H1 (cell line): ENCODE measurements around the gene BEAN1. TPM values are rescaled to one million over a fixed set of nuclear protein-coding genes. Genes with fewer than 3 reads are reported as not detected.

Source experiments
- CTCF ChIA-PET: fragments of 300-600 bp; sonication (Branson Sonifier 250); formaldehyde crosslinking; loops from one replicate; lab custom pipeline; 2021; ENCODE audit not compliant: partially characterized antibody; lab: Charles Lee
- POLR2A ChIA-PET: fragments of 300-600 bp; sonication (Branson Sonifier 250); formaldehyde crosslinking; loops from one replicate; lab custom pipeline; 2021; ENCODE audit warnings: inconsistent platforms; ENCODE audit not compliant: partially characterized antibody; lab: Charles Lee
- DNase-seq, 2 experiments: peaks; one replicate each; pipeline versions ENCODE4 v3.0.0 to v3.0.0-alpha.2; 2010 to 2022; ENCODE audit warnings: low spot score in 2 of 2, low read depth in 1 of 2, mixed read lengths in 1 of 2
- FAIRE-seq: peaks from 2 replicates; lab custom pipeline; 2011; peaks lifted over from hg19 to GRCh38; lab: Jason Lieb, UNC
- H2AFZ ChIP-seq: 2 replicates; pipeline ENCODE4 v1.8.1; 2012; ENCODE audit warnings: low read length, inconsistent platforms
- H2AK5ac ChIP-seq: 2 replicates; pipeline ENCODE4 v1.6.1; 2013; ENCODE audit warnings: low read depth, low read length
- H2BK120ac ChIP-seq: replicated peaks from 2 replicates; pipeline ENCODE3; 2013; ENCODE audit warnings: low read depth, low read length, inconsistent platforms
- H2BK12ac ChIP-seq: 2 replicates; pipeline ENCODE4 v1.6.1; 2013; ENCODE audit warnings: low read depth, low read length
- H2BK15ac ChIP-seq: 2 replicates; pipeline ENCODE4 v1.6.1; 2013; ENCODE audit warnings: low read length
- H2BK20ac ChIP-seq: 2 replicates; pipeline ENCODE4 v1.6.1; 2013; ENCODE audit warnings: low read length
- H2BK5ac ChIP-seq: 2 replicates; pipeline ENCODE4 v1.6.1; 2013; ENCODE audit warnings: low read depth, low read length
- H3K14ac ChIP-seq: 2 replicates; pipeline ENCODE4 v1.6.1; 2013; ENCODE audit warnings: inconsistent platforms; ENCODE audit not compliant: insufficient read length
- H3K18ac ChIP-seq: 2 replicates; pipeline ENCODE4 v1.6.1; 2013; ENCODE audit warnings: low read length; ENCODE audit errors: extremely low read depth
- H3K23ac ChIP-seq: 2 replicates; pipeline ENCODE4 v1.6.1; 2013; ENCODE audit warnings: inconsistent platforms; ENCODE audit not compliant: insufficient read length
- H3K23me2 ChIP-seq: 2 replicates; pipeline ENCODE4 v1.6.1; 2013; ENCODE audit warnings: low read depth, low read length
- H3K27ac ChIP-seq: 2 replicates; pipeline ENCODE4 v1.6.1; 2011; ENCODE audit warnings: low read depth, low read length, inconsistent platforms
- H3K27me3 ChIP-seq, 4 experiments: replicated peaks in 1 of 4; 1 replicate in 1 of 4; 2 replicates in 3 of 4; pipeline versions ENCODE4 v1.6.1 to v1.8.1; 2011 to 2013; ENCODE audit warnings: low read length in 3 of 4, mild to moderate bottlenecking in 3 of 4, inconsistent platforms in 2 of 4, mixed read lengths in 2 of 4, moderate library complexity in 1 of 4; ENCODE audit not compliant: control insufficient read depth in 3 of 4, insufficient read depth in 3 of 4; ENCODE audit errors: extremely low read depth in 1 of 4
- H3K36me3 ChIP-seq, 4 experiments: 2 replicates each; pipeline versions ENCODE4 v1.6.1 to v1.8.1; 2011 to 2013; ENCODE audit warnings: mild to moderate bottlenecking in 4 of 4, low read length in 3 of 4, moderate library complexity in 2 of 4, control low read depth in 1 of 4, inconsistent platforms in 1 of 4; ENCODE audit not compliant: insufficient read depth in 4 of 4, control insufficient read depth in 2 of 4
- H3K4ac ChIP-seq: replicated peaks from 2 replicates; pipeline ENCODE3; 2013; ENCODE audit warnings: low read length, low read depth, mixed read lengths, inconsistent platforms; ENCODE audit not compliant: insufficient read length
- H3K4me1 ChIP-seq, 4 experiments: replicated peaks in 1 of 4; 1 replicate in 1 of 4; 2 replicates in 3 of 4; pipeline versions ENCODE4 v1.6.1 to v1.8.1; 2011 to 2013; ENCODE audit warnings: low read length in 3 of 4, inconsistent platforms in 2 of 4, mixed read lengths in 1 of 4; ENCODE audit not compliant: insufficient read depth in 4 of 4, control insufficient read depth in 3 of 4
- H3K4me2 ChIP-seq, 2 experiments: 2 replicates each; pipeline versions ENCODE4 v1.6.1 to v1.8.1; 2011 to 2013; ENCODE audit warnings: low read depth in 2 of 2, low read length in 2 of 2, control low read depth in 1 of 2, inconsistent platforms in 1 of 2, mild to moderate bottlenecking in 1 of 2; ENCODE audit not compliant: insufficient read depth in 1 of 2
- H3K4me3 ChIP-seq, 4 experiments: fragments of 200-600, 300-600 bp in 1 of 4; sonication (generic), shearing (Covaris generic), sonication (Bioruptor Twin) in 1 of 4; 2 replicates each; pipeline versions ENCODE4 v1.5.1 to v1.8.1; 2011 to 2016; ENCODE audit warnings: low read length in 4 of 4, low read depth in 3 of 4, control low read depth in 2 of 4, inconsistent platforms in 2 of 4, mild to moderate bottlenecking in 2 of 4, mixed read lengths in 1 of 4, moderate library complexity in 1 of 4; ENCODE audit not compliant: insufficient read depth in 2 of 4; ENCODE audit errors: extremely low read depth in 1 of 4
- H3K56ac ChIP-seq: replicated peaks from 2 replicates; pipeline ENCODE3; 2013; ENCODE audit warnings: low read depth, mild to moderate bottlenecking, mixed read lengths, low read length, inconsistent platforms; ENCODE audit not compliant: insufficient read length
- H3K79me1 ChIP-seq: 2 replicates; pipeline ENCODE4 v1.6.1; 2013; ENCODE audit warnings: low read depth, low read length, control low read depth
- H3K79me2 ChIP-seq, 2 experiments: 2 replicates each; pipeline versions ENCODE4 v1.6.1 to v1.8.1; 2012 to 2013; ENCODE audit warnings: low read length in 2 of 2, mild to moderate bottlenecking in 2 of 2, inconsistent platforms in 1 of 2; ENCODE audit not compliant: insufficient read depth in 2 of 2, control insufficient read depth in 1 of 2
- H3K9ac ChIP-seq, 4 experiments: replicated peaks in 1 of 4; 1 replicate in 1 of 4; 2 replicates in 3 of 4; pipeline versions ENCODE4 v1.6.1 to v1.8.1; 2011 to 2013; ENCODE audit warnings: low read depth in 3 of 4, low read length in 3 of 4, control low read depth in 2 of 4, mild to moderate bottlenecking in 2 of 4, moderate library complexity in 2 of 4, inconsistent platforms in 1 of 4; ENCODE audit errors: extremely low read depth in 1 of 4
- H3K9me3 ChIP-seq, 2 experiments: 2 replicates each; pipeline versions ENCODE4 v1.6.1 to v1.8.1; 2012 to 2013; ENCODE audit warnings: mild to moderate bottlenecking in 2 of 2, moderate library complexity in 2 of 2, control low read depth in 1 of 2, inconsistent platforms in 1 of 2, low read depth in 1 of 2, low read length in 1 of 2, mixed read lengths in 1 of 2; ENCODE audit not compliant: insufficient read depth in 2 of 2
- H4K20me1 ChIP-seq, 2 experiments: replicated peaks in 1 of 2; 2 replicates each; pipeline versions ENCODE3 to v1.8.1; 2011 to 2013; ENCODE audit warnings: inconsistent platforms in 2 of 2, low read length in 2 of 2, mild to moderate bottlenecking in 1 of 2; ENCODE audit not compliant: insufficient read depth in 2 of 2, control insufficient read depth in 1 of 2
- H4K5ac ChIP-seq: 2 replicates; pipeline ENCODE4 v1.6.1; 2013; ENCODE audit warnings: low read length, low read depth, mixed read lengths, inconsistent platforms; ENCODE audit not compliant: insufficient read length
- H4K8ac ChIP-seq: 2 replicates; pipeline ENCODE4 v1.8.0; 2013; ENCODE audit warnings: mild to moderate bottlenecking, moderate library complexity, low read length, inconsistent platforms; ENCODE audit not compliant: insufficient read depth; ENCODE audit errors: extremely low read depth
- H4K91ac ChIP-seq: replicated peaks from 2 replicates; pipeline ENCODE3; 2013; ENCODE audit warnings: low read length, mixed read lengths, inconsistent platforms; ENCODE audit not compliant: insufficient read length
- BCL11A ChIP-seq, 2 experiments: IDR thresholded peaks; one replicate each; pipeline ENCODE4 v1.6.1; 2011; ENCODE audit warnings: low read depth in 2 of 2, low read length in 2 of 2, mild to moderate bottlenecking in 2 of 2
- EZH2 ChIP-seq: fragments of 200-600 bp; sonication (generic); IDR thresholded peaks from 2 replicates; pipeline ENCODE4 v1.7.1; 2012; ENCODE audit warnings: low read depth, mild to moderate bottlenecking, moderate library complexity, low read length, inconsistent platforms; ENCODE audit not compliant: severe bottlenecking
- FOSL1 ChIP-seq: IDR thresholded peaks from 2 replicates; pipeline ENCODE4 v1.6.1; 2011; ENCODE audit warnings: mild to moderate bottlenecking, low read depth, low read length, moderate library complexity; ENCODE audit not compliant: insufficient read depth
- GABPA ChIP-seq: IDR thresholded peaks from 2 replicates; pipeline ENCODE4 v1.6.1; 2011; ENCODE audit warnings: mild to moderate bottlenecking, low read length, moderate library complexity, borderline replicate concordance; ENCODE audit not compliant: insufficient read depth
- HDAC2 ChIP-seq, 2 experiments: fragments of 300-600 bp in 1 of 2; sonication (generic) in 1 of 2; IDR thresholded peaks; 2 replicates each; pipeline ENCODE4 v1.6.1; 2011 to 2012; ENCODE audit warnings: low read depth in 2 of 2, low read length in 2 of 2, mild to moderate bottlenecking in 2 of 2, moderate library complexity in 2 of 2, borderline replicate concordance in 1 of 2, inconsistent platforms in 1 of 2
- JUN ChIP-seq: IDR thresholded peaks from 2 replicates; pipeline ENCODE4 v1.6.1; 2011; ENCODE audit warnings: low read depth, mild to moderate bottlenecking, improper control_type of control experiment, low read length
- NRF1 ChIP-seq: IDR thresholded peaks from 2 replicates; pipeline ENCODE4 v1.6.1; 2011; ENCODE audit warnings: mild to moderate bottlenecking, low read depth, low read length, improper control_type of control experiment
- RFX5 ChIP-seq: IDR thresholded peaks from 2 replicates; pipeline ENCODE4 v1.6.1; 2011; ENCODE audit warnings: low read depth, low read length, improper control_type of control experiment, borderline replicate concordance
- SUZ12 ChIP-seq: fragments of 200-600 bp; sonication (generic); IDR thresholded peaks from 2 replicates; pipeline ENCODE4 v1.6.1; 2012; ENCODE audit warnings: mild to moderate bottlenecking, inconsistent platforms, low read length, moderate library complexity, mixed read lengths
- TAF7 ChIP-seq: optimal IDR thresholded peaks from 2 replicates; pipeline ENCODE3; 2011; ENCODE audit warnings: low read depth, mild to moderate bottlenecking, inconsistent platforms, low read length, moderate library complexity, borderline replicate concordance
- WGBS, 2 experiments: shearing (Covaris generic) in 1 of 2; methylation state at CpG; one replicate each; pipeline versions ENCODE4 v1.1.6 to v1.1.7; 2013 to 2015; ENCODE audit warnings: low lambda C conversion rate in 2 of 2, mixed read lengths in 2 of 2, inconsistent platforms in 1 of 2, low coverage in 1 of 2, missing lambda C conversion rate in 1 of 2; ENCODE audit not compliant: insufficient replicate concordance in 2 of 2, insufficient coverage in 1 of 2, insufficient read length in 1 of 2; ENCODE audit errors: extremely low coverage in 1 of 2, missing lambda C conversion rate in 1 of 2; 5-methylcytosine and 5-hydroxymethylcytosine counted together
- polyA plus RNA-seq, 7 experiments: library from polyadenylated mRNA; depleted of rRNA in 3 of 7; stranded (reverse) in 5 of 7; unstranded in 2 of 7; fragments of >200 nt in 5 of 7; fragments of 200-250 nt in 2 of 7; gene quantifications; 1 replicate in 5 of 7; 2 replicates in 1 of 7; 4 replicates in 1 of 7; pipeline versions ENCODE4 v1.2.1 to v1.2.3, GENCODE V29; 2011 to 2013; ENCODE audit warnings: missing spikeins in 2 of 7, mixed read lengths in 2 of 7
- total RNA-seq: library from RNA; stranded (reverse); fragmentation: NEBNext Ultra II Directional; extraction: Animal tissue kit (Norgen Biotek cat#: 25700); gene quantifications from 2 replicates; pipeline ENCODE4 v1.2.1, GENCODE V29; 2021

Gene BEAN1
- total and polyA plus RNA-seq, 2 of the 8 experiments (the other 6 are each of a cell fraction or from before 2014, with no cell fraction given), result 0.08 TPM; not detected in 1

- Histone ChIP-seq H3K9ac (no peak overlapping the region), H2BK12ac (no peak overlapping the region), H4K91ac (no peak overlapping the region), H2AK5ac (no peak overlapping the region), H2BK120ac (no peak overlapping the region), H4K20me1 (no peaks in the 10 kb centered on the region), H3K56ac (no peak overlapping the region), H3K18ac (no peak overlapping the region), H2BK5ac (no peak overlapping the region), H3K4me1 (peaks cover 0 to 2% (median 0%) of the 10 kb centered on the region in 4 experiments; a peak in 1 of 7 replicates), H3K4me2 (no peak overlapping the region), H4K5ac (no peak overlapping the region), H2AFZ (peak overlapping the region; percentile 53), H3K4me3 (no peak overlapping the region), H3K23me2 (no peaks in the 10 kb centered on the region), H3K79me2 (no peaks in the 10 kb centered on the region), H2BK20ac (no peak overlapping the region), H2BK15ac (no peak overlapping the region), H3K14ac (no peak overlapping the region), H3K4ac (no peak overlapping the region), H4K8ac (no peak overlapping the region), H3K27ac (no peak overlapping the region), H3K27me3 (no peaks in the 10 kb centered on the region), H3K79me1 (no peaks in the 10 kb centered on the region), H3K9me3 (no peaks in the 10 kb centered on the region), H3K23ac (no peak overlapping the region), H3K36me3 (no peaks in the 10 kb centered on the region)
- 85 to 100% methylated on average over 1 to 12 of the region's 12 CpGs for WGBS, 2 experiments
- FAIRE-seq (no peak), DNase-seq (no peak)
- POLR2A ChIA-PET, result interaction anchor here (1.2 kb wide), 1 partner anchor 15 kb away, joined by 3 read pairs; no protein-coding TSS in a partner anchor
- TF ChIP-seq NRF1 (no peak), RFX5 (no peak), JUN (no peak), HDAC2 (IDR thresholded peaks at IDR 0.05; ENCODE audit: borderline replicate concordance in 1 of 2, low read depth in 2 of 2, low read length in 2 of 2) (no peak), GABPA (no peak), EZH2 (no peak), TAF7 (no peak), FOSL1 (no peak), SUZ12 (no peak), BCL11A (IDR thresholded peaks at IDR 0.05; ENCODE audit: low read depth in 2 of 2, low read length in 2 of 2) (no peak)
- CTCF ChIA-PET, result interaction anchor here (0.6 to 1.1 kb wide), 5 partner anchors 10 to 287 kb away, joined by 3 to 4 read pairs (median 3); no protein-coding TSS in a partner anchor
These were observed 75.2 kb downstream of the BEAN1 start for GRCh38 chr16:66502020-66502913.
